Measurements from ENCODE around the gene FOXC2.

DNA sequence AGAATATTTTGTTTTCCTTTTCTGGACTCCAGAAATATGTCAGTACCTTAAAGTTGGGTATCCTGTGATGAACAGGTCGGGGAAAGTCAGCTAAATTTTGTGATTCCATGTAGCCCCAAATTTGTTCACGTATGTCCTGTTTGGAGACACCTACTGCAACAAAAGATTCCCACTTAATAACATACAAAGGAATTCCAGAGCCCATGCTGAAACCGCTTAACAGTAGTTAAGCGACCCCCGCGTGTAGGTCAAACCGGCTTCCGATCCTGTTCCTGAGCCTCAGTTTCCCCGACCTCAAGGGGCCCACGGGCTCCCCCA is 12.1 kb upstream of the FOXC2 start:
- TF ChIP-seq, protein P1, sequence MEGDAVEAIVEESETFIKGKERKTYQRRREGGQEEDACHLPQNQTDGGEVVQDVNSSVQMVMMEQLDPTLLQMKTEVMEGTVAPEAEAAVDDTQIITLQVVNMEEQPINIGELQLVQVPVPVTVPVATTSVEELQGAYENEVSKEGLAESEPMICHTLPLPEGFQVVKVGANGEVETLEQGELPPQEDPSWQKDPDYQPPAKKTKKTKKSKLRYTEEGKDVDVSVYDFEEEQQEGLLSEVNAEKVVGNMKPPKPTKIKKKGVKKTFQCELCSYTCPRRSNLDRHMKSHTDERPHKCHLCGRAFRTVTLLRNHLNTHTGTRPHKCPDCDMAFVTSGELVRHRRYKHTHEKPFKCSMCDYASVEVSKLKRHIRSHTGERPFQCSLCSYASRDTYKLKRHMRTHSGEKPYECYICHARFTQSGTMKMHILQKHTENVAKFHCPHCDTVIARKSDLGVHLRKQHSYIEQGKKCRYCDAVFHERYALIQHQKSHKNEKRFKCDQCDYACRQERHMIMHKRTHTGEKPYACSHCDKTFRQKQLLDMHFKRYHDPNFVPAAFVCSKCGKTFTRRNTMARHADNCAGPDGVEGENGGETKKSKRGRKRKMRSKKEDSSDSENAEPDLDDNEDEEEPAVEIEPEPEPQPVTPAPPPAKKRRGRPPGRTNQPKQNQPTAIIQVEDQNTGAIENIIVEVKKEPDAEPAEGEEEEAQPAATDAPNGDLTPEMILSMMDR (IDR thresholded peaks at IDR 0.05) = no peak
- TF ChIP-seq POLR2A (IDR thresholded peaks at IDR 0.05) = no peak
- TF ChIP-seq POLR2AphosphoS5 (IDR thresholded peaks at IDR 0.05) = no peak

Measured in suprapubic skin (tissue), 4 donors.